Femur (tissue), 1 donor: ENCODE measurements around the gene MPHOSPH8.

Experiments used
- DNase-seq: peaks from one replicate; pipeline ENCODE4 v3.0.0-alpha.2; 2017

MPHOSPH8 gene, protein sequence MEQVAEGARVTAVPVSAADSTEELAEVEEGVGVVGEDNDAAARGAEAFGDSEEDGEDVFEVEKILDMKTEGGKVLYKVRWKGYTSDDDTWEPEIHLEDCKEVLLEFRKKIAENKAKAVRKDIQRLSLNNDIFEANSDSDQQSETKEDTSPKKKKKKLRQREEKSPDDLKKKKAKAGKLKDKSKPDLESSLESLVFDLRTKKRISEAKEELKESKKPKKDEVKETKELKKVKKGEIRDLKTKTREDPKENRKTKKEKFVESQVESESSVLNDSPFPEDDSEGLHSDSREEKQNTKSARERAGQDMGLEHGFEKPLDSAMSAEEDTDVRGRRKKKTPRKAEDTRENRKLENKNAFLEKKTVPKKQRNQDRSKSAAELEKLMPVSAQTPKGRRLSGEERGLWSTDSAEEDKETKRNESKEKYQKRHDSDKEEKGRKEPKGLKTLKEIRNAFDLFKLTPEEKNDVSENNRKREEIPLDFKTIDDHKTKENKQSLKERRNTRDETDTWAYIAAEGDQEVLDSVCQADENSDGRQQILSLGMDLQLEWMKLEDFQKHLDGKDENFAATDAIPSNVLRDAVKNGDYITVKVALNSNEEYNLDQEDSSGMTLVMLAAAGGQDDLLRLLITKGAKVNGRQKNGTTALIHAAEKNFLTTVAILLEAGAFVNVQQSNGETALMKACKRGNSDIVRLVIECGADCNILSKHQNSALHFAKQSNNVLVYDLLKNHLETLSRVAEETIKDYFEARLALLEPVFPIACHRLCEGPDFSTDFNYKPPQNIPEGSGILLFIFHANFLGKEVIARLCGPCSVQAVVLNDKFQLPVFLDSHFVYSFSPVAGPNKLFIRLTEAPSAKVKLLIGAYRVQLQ

GRCh38 chr13:19633479-19634255 lies at the start of gene MPHOSPH8:
MPHOSPH8 (plus strand) TSS chr13:19633659; CDS start chr13:19633749, 90 bp downstream.
- peak; percentile 96 for DNase-seq

DNA sequence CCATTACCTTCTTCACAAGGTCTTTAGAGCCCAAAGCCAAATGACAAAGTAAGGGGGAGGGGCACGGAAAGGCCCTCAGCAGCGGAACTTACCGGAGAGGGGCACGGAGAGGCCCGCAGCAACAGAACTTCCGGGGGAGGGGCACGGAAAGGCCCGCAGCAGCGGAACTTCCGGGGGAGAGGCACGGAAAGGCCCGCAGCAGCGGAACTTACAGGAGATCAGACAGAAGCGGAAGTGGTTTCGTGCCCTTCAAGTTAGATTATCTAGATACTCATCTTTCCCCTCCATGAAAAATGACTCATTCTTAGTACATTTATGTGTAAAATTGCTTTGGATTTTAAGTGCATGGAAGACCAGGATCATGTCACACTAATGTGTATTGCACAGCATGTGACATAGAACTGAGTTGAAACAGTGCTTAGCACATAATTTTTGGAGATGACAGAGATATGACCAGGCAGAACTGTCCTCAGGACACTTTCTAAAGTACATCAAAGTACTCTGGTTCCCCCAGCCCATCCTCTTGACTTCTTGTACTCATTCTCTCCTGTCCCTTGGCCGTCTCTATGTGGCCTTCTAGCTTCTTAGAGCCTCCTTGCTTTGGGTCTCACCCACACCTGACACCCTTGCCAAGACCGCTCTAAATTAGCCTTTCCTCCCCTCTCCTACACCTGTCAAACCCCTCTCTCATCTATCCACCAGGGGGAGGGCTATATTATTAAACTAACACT lies 46.4 kb upstream of the MPHOSPH8 start:
- peak; percentile 24 for DNase-seq

DNA sequence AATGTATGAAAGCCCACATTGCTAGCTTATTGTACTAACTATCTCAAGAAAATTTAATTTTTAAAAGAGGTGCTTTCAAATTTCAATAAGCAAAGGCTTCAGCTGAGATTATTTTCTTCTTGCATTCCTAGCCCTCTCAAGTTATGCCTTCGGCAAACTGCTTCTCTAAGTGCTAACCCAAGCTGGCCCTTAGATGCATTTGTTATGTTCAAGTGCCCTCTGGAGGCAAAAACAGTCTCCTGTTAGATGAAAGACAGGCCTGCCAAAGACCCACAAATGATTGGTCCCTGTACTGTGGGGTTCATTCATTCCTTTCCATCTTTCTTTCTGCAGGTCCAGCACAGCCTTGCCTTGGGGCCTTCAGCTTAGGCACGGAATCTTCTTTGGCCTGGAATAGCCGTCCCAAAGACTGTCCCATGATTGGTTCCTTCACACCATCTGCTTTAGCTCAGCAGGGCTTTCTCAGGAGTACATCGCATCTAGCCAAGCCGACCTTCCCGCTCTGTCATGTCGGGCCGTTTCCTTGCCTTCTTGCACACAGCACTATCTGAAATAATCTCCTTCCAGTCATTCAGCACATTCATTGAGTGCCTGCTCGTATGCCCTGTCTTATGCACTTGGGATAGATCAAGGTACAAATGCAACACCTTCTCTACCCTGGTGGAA lies 45.7 kb upstream of the MPHOSPH8 start:
- DNase-seq = no peak

DNA sequence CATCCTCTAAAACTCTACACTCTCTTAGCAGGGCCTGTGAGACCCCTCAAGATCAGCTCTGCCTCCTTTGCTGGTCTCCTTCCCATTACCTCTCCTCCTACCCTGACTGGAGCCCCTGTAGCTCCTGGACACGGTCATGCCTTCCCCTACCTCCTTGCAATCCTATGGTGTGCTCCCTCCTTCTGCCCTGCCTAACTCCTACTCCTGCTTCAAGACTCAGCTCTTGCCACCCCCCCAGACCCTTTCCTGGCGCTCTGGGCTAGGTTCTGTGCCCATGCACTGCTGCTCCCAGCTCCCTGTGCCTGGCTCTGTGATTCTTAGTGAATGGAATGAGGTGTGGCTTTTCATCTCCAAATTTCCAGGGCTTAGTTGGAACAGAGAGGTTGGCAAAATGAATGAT lies 44.1 kb upstream of the MPHOSPH8 start:
- DNase-seq = no peak

GRCh38 chr13:19590423-19590822 lies 43.0 kb upstream of the MPHOSPH8 start:
- no peak for DNase-seq

GRCh38 chr13:19591864-19592263 lies 41.6 kb upstream of the MPHOSPH8 start:
- no peak for DNase-seq

DNA sequence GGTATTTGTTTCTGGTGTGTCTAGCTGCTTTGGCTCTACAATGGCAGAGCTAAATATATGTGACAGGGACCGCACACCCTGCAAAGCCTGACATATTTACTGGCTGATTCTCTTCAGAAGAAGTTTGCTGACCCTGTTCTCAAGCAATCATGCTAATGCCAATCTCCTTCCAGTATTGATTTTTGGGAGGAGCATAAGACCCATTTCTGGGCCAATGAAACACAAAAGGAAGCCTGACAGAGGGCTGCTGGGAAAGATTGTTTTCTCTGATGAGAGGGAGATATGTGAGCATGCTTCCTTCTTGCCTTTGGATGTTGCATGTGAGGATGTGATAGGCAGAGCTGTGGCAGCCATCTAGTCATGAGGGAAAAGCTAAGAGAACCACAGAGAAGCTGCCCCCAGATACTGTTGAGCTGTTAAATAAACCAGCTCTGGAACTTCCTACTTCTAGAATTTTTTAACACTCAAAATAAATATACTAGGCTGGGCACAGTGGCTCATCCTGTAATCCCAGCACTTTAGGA lies 40.7 kb upstream of the MPHOSPH8 start:
- DNase-seq = no peak

- no peak for DNase-seq
Observed at GRCh38 chr13:19596086-19596485, 37.4 kb upstream of the MPHOSPH8 start.

DNA sequence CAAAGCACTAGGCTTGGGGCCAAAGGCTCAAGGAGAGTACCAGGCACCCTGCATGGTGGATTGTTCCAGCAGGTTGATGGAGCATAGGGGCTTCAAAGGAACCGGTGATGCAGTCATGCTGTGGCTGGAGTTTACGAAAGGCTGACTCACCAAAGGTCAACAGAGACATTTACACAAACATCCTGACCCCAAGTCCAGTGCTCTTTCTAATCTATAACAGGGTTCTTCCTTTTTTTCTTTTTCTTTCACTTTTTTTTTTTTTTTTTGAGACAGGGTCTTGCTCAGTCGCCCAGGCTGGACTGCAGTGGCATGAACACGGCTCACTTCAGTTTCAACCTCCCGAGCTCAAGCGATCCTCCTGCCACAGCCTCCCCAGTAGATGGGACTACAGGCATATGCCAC lies 36.5 kb upstream of the MPHOSPH8 start:
- no peak for DNase-seq

GRCh38 chr13:19597523-19597922 lies 35.9 kb upstream of the MPHOSPH8 start:
- DNase-seq = no peak

GRCh38 chr13:19601749-19602725 lies 31.4 kb upstream of the MPHOSPH8 start:
- DNase-seq = peak; percentile 51

DNA sequence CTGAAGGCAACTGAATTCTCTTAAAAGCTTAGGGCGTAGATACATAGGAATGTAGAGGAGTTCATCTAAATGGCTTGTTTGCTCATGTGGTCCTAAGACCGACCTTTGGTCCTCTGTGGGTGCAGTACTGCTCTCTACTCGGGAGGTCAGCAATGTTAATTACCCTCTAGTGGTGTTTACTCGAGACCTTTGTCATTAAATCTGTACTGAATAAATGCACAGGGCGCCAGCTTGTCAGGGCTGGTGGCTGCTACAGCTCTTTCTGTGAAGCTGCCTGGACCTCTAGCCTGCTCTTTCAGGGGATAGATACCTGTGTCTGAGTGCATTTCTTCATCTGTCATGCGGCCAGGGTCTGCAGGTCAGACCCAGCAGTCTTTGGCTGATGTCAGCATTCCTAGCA lies 29.2 kb upstream of the MPHOSPH8 start:
- no peak for DNase-seq

DNA sequence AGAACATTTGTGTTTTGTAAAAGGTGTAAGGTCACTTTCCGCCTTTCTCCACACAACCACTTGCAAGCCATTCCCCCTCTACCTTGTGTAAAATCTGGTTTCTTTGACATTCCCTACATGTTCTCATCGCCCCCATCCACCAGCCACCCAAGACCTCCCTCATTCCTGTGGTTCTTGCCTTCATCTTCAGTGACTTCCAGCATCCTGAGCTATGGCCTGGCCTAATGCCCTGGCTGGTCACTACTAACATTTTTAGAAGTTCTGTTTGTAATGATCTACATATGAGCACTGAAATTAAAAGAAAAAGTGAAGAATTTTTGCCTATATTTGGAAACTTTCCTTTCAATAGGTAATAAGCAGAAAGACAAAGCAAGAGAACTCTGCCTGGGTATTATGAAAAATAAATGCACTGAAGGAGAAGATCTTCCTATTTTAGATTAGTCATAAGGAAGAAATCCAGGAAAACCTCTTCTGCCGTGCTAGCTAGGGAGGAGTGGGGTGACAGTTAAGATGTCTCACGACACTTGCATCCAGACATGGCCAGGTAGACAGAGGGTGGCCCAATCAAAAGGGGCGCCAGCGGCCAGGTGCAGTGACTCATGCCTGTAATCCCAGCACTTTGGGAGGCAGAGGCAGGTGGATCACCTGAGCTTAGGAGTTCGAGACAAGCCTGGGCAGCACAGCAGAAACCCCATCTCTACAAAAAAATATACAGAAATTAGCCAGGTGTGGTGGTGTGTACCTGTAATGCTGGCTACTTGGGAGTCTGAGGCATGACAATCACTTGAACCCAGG lies 28.1 kb upstream of the MPHOSPH8 start:
- DNase-seq = no peak

DNA sequence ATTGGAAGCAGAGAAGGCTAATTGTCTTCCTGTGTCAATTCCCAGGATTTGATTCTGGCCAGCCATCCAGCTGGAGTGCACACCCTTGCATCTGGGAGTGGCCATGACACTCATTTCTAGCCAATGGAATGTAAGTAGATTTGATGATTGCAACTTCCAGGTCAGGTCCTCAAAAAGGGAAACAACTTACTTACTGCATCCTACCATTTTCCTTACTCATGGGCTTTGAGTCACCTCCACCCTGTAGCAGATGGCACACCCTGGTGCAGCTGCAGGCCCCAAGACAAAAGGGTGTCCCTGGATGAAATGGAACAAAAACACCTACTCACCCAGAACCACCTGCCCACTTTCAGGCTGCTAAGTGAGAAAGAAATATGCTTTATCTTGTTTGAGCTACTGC lies 27.3 kb upstream of the MPHOSPH8 start:
- DNase-seq = no peak

- DNase-seq = no peak
Observed at GRCh38 chr13:19606737-19607136, 26.7 kb upstream of the MPHOSPH8 start.

- DNase-seq = no peak
Observed at GRCh38 chr13:19607523-19608078, 25.9 kb upstream of the MPHOSPH8 start.

DNA sequence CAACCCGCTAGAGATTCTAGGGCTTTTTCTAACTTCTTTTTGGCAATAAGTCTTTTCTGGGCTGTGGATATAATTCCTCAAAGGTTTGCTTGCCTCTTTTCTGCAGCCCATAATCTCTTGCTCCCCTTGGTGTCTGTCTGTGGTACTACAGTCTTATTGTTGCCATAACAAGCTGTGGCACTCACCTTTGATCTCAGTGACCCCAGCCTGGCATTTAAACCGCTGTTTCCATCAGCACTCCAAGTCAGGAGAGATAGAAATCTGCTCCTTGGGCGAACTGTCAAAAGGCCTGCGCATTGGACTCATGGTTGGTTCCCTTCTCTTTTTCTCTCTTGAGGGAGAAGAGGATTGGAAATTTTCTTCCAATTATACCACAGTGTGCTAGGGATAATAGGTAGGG lies 14.5 kb upstream of the MPHOSPH8 start:
- DNase-seq = no peak

- no peak for DNase-seq
Observed at GRCh38 chr13:19622193-19622592, 11.3 kb upstream of the MPHOSPH8 start.

- no peak for DNase-seq
Observed at GRCh38 chr13:19624265-19624664, 9.2 kb upstream of the MPHOSPH8 start.
